Tibial artery (tissue), 4 donors: Measurements from ENCODE around the gene PRSS23.
"Not testable (repeated sequence)": the region's sequence is repeated elsewhere in the genome, so short reads cannot be mapped to it uniquely, and the experiment has no call there.

Experiments
- DNase-seq, 2 donors: peaks; one replicate each; pipeline ENCODE4 v3.0.0-alpha.2; 2019
- H3K27ac ChIP-seq, 2 donors: fragments of 200-600 bp; sonication (generic) in 1 of 2; 1 replicate in 1 of 2; 2 replicates in 1 of 2; pipeline ENCODE4 v1.5.1; 2018 to 2019; ENCODE audit warnings: mild to moderate bottlenecking in 1 of 2
- H3K27me3 ChIP-seq, 2 donors: fragments of 200-600 bp; sonication (generic) in 1 of 2; one replicate each; pipeline versions ENCODE4 v1.5.1 to v1.6.0; 2016 to 2019
- H3K36me3 ChIP-seq, 3 donors: fragments of 200-600 bp; sonication (generic) in 2 of 3; one replicate each; pipeline ENCODE4 v1.5.1; 2016 to 2019; ENCODE audit warnings: mild to moderate bottlenecking in 2 of 3
- H3K4me1 ChIP-seq, 4 donors: fragments of 200-600 bp; sonication (generic) in 2 of 4; 1 replicate in 3 of 4; 2 replicates in 1 of 4; pipeline ENCODE4 v1.5.1; 2016 to 2019
- H3K4me3 ChIP-seq, 2 donors: fragments of 200-600 bp; sonication (generic) in 1 of 2; 1 replicate in 1 of 2; 2 replicates in 1 of 2; pipeline ENCODE4 v1.5.1; 2018 to 2019; ENCODE audit warnings: mild to moderate bottlenecking in 2 of 2
- H3K9me3 ChIP-seq, 3 donors: fragments of 200-600 bp; sonication (generic) in 1 of 3; one replicate each; pipeline ENCODE4 v1.5.1; 2016 to 2019
- intact Hi-C: fragments of 100-400 bp; cut with DNase I; formaldehyde crosslinking; loops from one replicate; pipeline ENCODE4 v1.15.0; 2023; ENCODE audit warnings: low total_unique reads
- TF ChIP-seq, protein P1 (sequence below), 2 experiments: fragments of 200-600 bp in 1 of 2; fragments of 450-650 bp in 1 of 2; IDR thresholded peaks; one replicate each; pipeline ENCODE4 v1.5.1; 2017 to 2019; ENCODE audit warnings: antibody characterized with exemption in 2 of 2, mild to moderate bottlenecking in 1 of 2, moderate library complexity in 1 of 2

Gene PRSS23

DNA sequence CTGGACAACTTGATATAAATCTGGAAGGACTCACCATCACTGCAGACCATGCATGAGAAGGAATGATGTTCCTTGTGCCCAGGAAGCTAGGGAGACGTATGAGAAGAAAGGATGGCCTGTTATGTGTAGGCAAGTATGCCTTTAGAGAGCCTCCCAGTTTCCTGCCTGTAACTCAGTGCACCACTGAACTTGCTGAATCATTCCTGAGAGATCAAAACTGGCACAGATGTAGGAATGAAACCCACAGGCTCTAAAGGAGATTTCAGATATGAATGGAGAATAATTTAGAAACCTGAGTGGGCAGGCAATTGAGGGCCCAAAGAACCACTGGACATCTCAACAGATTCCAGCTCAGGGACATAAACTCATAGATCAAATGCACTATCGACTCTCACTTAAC, 38.4 kb upstream of the PRSS23 start:
- intact Hi-C loops: no loop called here
- Histone ChIP-seq H3K27ac (no peak overlapping the region), H3K4me3 (no peak overlapping the region), H3K9me3 (no peaks in the 10 kb centered on the region), H3K36me3 (no peaks in the 10 kb centered on the region), H3K4me1 (peaks cover 0 to 7% (median 0%) of the 10 kb centered on the region in 4 donors), H3K27me3 (no peaks in the 10 kb centered on the region)
- DNase-seq: no peak
- TF ChIP-seq, protein P1, sequence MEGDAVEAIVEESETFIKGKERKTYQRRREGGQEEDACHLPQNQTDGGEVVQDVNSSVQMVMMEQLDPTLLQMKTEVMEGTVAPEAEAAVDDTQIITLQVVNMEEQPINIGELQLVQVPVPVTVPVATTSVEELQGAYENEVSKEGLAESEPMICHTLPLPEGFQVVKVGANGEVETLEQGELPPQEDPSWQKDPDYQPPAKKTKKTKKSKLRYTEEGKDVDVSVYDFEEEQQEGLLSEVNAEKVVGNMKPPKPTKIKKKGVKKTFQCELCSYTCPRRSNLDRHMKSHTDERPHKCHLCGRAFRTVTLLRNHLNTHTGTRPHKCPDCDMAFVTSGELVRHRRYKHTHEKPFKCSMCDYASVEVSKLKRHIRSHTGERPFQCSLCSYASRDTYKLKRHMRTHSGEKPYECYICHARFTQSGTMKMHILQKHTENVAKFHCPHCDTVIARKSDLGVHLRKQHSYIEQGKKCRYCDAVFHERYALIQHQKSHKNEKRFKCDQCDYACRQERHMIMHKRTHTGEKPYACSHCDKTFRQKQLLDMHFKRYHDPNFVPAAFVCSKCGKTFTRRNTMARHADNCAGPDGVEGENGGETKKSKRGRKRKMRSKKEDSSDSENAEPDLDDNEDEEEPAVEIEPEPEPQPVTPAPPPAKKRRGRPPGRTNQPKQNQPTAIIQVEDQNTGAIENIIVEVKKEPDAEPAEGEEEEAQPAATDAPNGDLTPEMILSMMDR (IDR thresholded peaks at IDR 0.05): no peak

DNA sequence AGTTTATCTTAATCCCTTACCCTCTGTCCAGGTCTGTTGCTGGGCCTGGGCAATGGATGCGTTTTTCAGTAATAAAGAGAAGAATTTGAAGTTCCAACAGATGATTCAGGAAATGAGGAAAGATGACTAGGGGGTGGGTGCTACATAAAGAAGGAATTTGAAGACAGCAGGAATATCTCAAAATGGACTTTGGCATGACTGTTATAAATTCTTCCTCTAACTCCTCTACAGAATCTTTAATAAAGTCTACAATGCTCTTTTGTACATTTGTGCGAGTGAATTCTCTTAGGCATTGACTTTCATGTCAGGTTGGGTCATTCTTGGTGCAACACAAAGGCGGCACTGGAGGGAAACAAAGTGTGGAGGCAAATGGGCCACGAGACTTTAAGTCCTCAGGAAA, 35.1 kb upstream of the PRSS23 start:
- H3K36me3 ChIP-seq: no peaks in the 10 kb centered on the region
- no peaks in the 10 kb centered on the region for H3K27me3 ChIP-seq
- TF ChIP-seq, protein P1 (IDR thresholded peaks at IDR 0.05): no peak
- no peak overlapping the region for H3K4me3 ChIP-seq
- DNase-seq: no peak
- no peak overlapping the region for H3K27ac ChIP-seq
- intact Hi-C loops: no loop called here
- H3K9me3 ChIP-seq: no peaks in the 10 kb centered on the region
- H3K4me1 ChIP-seq: peaks cover 0 to 22% (median 3%) of the 10 kb centered on the region in 4 donors

DNA sequence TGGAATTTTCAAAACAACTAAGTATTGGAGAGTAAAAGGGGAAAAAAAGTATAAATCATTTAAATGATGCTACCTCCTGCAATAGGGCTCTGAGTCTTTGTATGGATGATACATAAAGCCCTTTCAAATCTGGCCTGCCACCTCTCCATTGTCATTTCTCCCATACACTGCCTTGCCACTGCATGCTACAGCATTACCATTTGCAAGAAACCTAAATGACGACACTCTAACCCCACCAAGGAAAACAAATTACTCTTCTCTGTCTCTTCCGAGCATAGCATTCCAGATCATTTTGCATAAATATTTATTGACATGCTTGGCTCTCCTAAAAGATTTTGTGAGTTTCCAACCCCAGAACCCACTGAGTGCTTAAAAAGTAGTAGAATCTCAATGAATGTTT, 34.5 kb upstream of the PRSS23 start:
- intact Hi-C loops: no loop called here
- TF ChIP-seq, protein P1 (IDR thresholded peaks at IDR 0.05): no peak

DNA sequence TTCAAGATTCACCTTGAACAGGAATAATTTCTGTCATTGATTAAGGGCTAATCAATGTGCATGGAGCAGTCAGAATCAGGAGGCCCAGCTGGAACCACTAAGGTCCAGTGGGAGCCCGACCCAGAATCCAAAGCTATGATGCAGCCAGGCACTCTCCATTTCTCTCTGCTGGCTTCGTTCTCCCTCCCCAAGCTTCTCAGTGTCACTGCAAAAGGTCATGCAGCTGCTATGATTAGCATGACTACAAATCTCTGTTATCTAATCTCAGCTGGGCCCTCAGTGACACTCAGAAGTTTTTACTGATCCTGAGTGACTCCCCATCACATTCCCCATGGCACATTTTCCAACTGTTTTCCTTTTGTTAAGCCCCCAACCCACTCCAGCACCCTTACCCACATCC, 31.1 kb upstream of the PRSS23 start:
- TF ChIP-seq, protein P1 (IDR thresholded peaks at IDR 0.05): no peak

More for the DNA sequence above, 34.5 kb upstream of the PRSS23 start:
- no peak for DNase-seq
- Histone ChIP-seq H3K27ac (no peak overlapping the region), H3K9me3 (no peaks in the 10 kb centered on the region), H3K36me3 (no peaks in the 10 kb centered on the region), H3K4me3 (no peak overlapping the region), H3K4me1 (peaks cover 0 to 22% (median 3%) of the 10 kb centered on the region in 4 donors), H3K27me3 (no peaks in the 10 kb centered on the region)

DNA sequence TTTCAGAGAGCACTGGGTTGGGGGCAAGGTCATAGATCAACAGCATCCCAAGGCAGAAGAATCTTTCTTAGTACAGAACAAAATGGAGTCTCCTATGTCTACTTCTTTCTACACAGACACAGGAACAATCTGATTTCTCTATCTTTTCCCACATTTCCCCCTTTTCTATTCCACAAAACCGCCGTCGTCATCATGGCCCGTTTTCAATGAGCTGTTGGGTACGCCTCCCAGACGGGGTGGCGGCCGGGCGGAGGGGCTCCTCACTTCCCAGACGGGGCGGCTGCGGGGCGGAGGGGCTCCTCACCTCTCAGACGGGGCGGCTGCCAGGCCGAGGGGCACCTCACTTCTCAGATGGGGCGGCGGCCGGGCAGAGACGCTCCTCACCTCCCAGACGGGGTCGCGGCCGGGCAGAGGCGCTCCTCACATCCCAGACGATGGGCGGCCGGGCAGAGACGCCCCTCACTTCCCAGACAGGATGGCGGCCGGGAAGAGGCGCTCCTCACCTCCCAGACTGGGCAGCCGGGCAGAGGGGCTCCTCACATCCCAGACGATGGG, 29.8 kb upstream of the PRSS23 start:
- H3K9me3 ChIP-seq, H3K27ac ChIP-seq, H3K27me3 ChIP-seq, H3K36me3 ChIP-seq, intact Hi-C loops, H3K4me3 ChIP-seq, DNase-seq: not testable (repeated sequence)
- H3K4me1 ChIP-seq: peaks cover 0 to 15% (median 7%) of the 10 kb centered on the region in 4 donors

More for the DNA sequence above, 31.1 kb upstream of the PRSS23 start:
- no peak overlapping the region for H3K27ac ChIP-seq
- no peak for DNase-seq
- no peaks in the 10 kb centered on the region for H3K27me3 ChIP-seq
- no peak overlapping the region for H3K4me3 ChIP-seq
- H3K36me3 ChIP-seq: no peaks in the 10 kb centered on the region
- intact Hi-C loops: no loop called here
- peaks cover 0 to 14% (median 7%) of the 10 kb centered on the region in 4 donors for H3K4me1 ChIP-seq
- no peaks in the 10 kb centered on the region for H3K9me3 ChIP-seq

DNA sequence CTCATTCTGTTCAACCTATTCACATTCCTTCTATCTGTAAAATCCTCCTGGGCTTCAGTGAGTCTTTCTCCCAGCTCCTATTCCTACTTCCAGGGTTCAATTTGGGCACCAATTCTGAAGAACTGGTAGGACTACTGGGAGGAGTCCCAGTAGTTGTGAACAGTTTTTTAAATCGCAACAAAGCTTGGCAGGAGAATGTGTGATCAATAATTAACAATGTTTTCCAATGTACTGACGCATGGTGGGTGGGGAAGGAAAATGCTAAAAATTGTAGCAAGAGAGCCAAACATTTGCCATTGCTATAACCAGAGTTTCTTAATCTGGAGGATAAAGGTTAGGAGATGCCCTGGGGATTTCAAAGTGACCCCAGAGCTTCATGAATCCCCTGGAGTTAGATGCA, 27.3 kb upstream of the PRSS23 start:
- Histone ChIP-seq H3K27me3 (no peaks in the 10 kb centered on the region), H3K27ac (no peak overlapping the region), H3K36me3 (no peaks in the 10 kb centered on the region), H3K4me1 (peaks cover 0 to 15% (median 7%) of the 10 kb centered on the region in 4 donors), H3K4me3 (no peak overlapping the region), H3K9me3 (no peaks in the 10 kb centered on the region)
- intact Hi-C loops: no loop called here
- no peak for DNase-seq
- TF ChIP-seq, protein P1 (IDR thresholded peaks at IDR 0.05): no peak
